Mucosa of descending colon (tissue), 3 donors: ENCODE results near the gene AUP1. TPM values are rescaled to one million over a fixed set of nuclear protein-coding genes. Genes with fewer than 3 reads are reported as not detected.

Source experiments
- ATAC-seq: fragments of 200-7000 bp; cut with Tn5 transposase; one replicate; pipeline ENCODE4 v1.9.1; 2020; ENCODE audit warnings: mild to moderate bottlenecking, moderate library complexity
- DNase-seq, 3 donors: peaks; one replicate each; pipeline ENCODE4 v3.0.0-alpha.2; 2020
- H3K36me3 ChIP-seq: fragments of 200-600 bp; one replicate; pipeline ENCODE4 v1.8.0; 2021; ENCODE audit warnings: low read depth, mild to moderate bottlenecking
- H3K4me1 ChIP-seq: fragments of 200-600 bp; one replicate; pipeline ENCODE4 v1.8.0; 2021; ENCODE audit warnings: low read depth, mild to moderate bottlenecking
- H3K4me3 ChIP-seq: fragments of 200-600 bp; one replicate; pipeline ENCODE4 v1.8.0; 2021; ENCODE audit warnings: mild to moderate bottlenecking
- H3K9me3 ChIP-seq: fragments of 200-600 bp; one replicate; pipeline ENCODE4 v1.8.0; 2021; ENCODE audit warnings: mild to moderate bottlenecking
- CTCF ChIP-seq: fragments of 200-600 bp; IDR thresholded peaks from one replicate; pipeline ENCODE4 v1.8.0; 2022; ENCODE audit warnings: antibody characterized with exemption, mild to moderate bottlenecking
- intact Hi-C, 2 donors: fragments of 100-400 bp; cut with DNase I in 1 of 2; cut with micrococcal nuclease in 1 of 2; formaldehyde crosslinking; loops; one replicate each; pipeline versions ENCODE4 v1.11.0 to v1.11.1; 2022; cut with DNase I, micrococcal nuclease
- total RNA-seq, 3 donors: library from RNA; stranded (reverse); fragmentation: NEBNext Ultra II Directional in 2 of 3; extraction: Animal tissue kit (Norgen Biotek cat#: 25700) in 2 of 3; gene quantifications; one replicate each; pipeline versions ENCODE4 v1.2.1 to v1.2.4, GENCODE V29; 2021 to 2023
- donor health status: DM: no; HTN: no; CAD: no; lungs with moderate emphysema.
- donor health status: DM: no; HTN: no; CAD: no.
- donor health status: DM: no; HTN: yes; CAD: no.

AUP1 gene
- total RNA-seq, 3 donors from 2014 or later: 108 to 179 (median 129) TPM

GRCh38 chr2:74515981-74516633, 13.4 kb downstream of the AUP1 start:
- Histone ChIP-seq H3K9me3 (no peaks in the 10 kb centered on the region), H3K4me1 (peaks cover 27% of the 10 kb centered on the region), H3K36me3 (no peaks in the 10 kb centered on the region), H3K4me3 (no peak overlapping the region)
- ATAC-seq (peak; percentile 71), DNase-seq (peak; percentile 74 to 80 (median 76))
- intact Hi-C loops: no loop called here
- TF ChIP-seq CTCF: no peak

GRCh38 chr2:74515271-74515980, 14.1 kb downstream of the AUP1 start:
- Histone ChIP-seq H3K4me3 (no peak overlapping the region), H3K36me3 (no peaks in the 10 kb centered on the region), H3K9me3 (no peaks in the 10 kb centered on the region), H3K4me1 (peaks cover 27% of the 10 kb centered on the region)
- intact Hi-C loops: no loop called here
- TF ChIP-seq CTCF: no peak
- ATAC-seq (peak; percentile 59), DNase-seq (peak in 1 of 3 donors; percentile 56)

- H3K9me3 ChIP-seq: no peaks in the 10 kb centered on the region
- H3K36me3 ChIP-seq: no peaks in the 10 kb centered on the region
- no peak within 1 kb of the TSS for H3K4me3 ChIP-seq
- DNase-seq (no peak), ATAC-seq (peak; percentile 12)
- TF ChIP-seq CTCF: no peak
- peaks cover 27% of the 10 kb centered on the region for H3K4me1 ChIP-seq
- intact Hi-C loops: no loop called here
These were observed 14.9 kb downstream of the AUP1 start, which contains the start of gene TLX2 for GRCh38 chr2:74514368-74515270. TSS of gene TLX2 (plus strand) at chr2:74514450. CDS start at chr2:74514807, 357 bp downstream.

- peak; percentile 11 for ATAC-seq
- no peak for TF ChIP-seq CTCF
- intact Hi-C loops: no loop called here
These were observed 15.7 kb downstream of the AUP1 start for GRCh38 chr2:74513605-74514367.

More at GRCh38 chr2:74513605-74514367, 15.7 kb downstream of the AUP1 start:
- H3K36me3 ChIP-seq: no peaks in the 10 kb centered on the region
- no peak for DNase-seq
- peaks cover 27% of the 10 kb centered on the region for H3K4me1 ChIP-seq
- no peak overlapping the region for H3K4me3 ChIP-seq
- no peaks in the 10 kb centered on the region for H3K9me3 ChIP-seq
